HUES6 (cell line): ENCODE data around the gene LHPP.

Experiments
- H3K27ac ChIP-seq: 2 replicates; pipeline ENCODE4 v1.7.0; 2013; ENCODE audit warnings: low read depth, mild to moderate bottlenecking, low read length, inconsistent platforms
- H3K27me3 ChIP-seq: 2 replicates; pipeline ENCODE4 v1.6.1; 2013; ENCODE audit warnings: low read length; ENCODE audit not compliant: control insufficient read depth, insufficient read depth
- H3K36me3 ChIP-seq: 2 replicates; pipeline ENCODE4 v1.6.1; 2013; ENCODE audit warnings: low read length; ENCODE audit not compliant: control insufficient read depth, insufficient read depth
- H3K4me1 ChIP-seq: 2 replicates; pipeline ENCODE4 v1.6.1; 2013; ENCODE audit warnings: low read length; ENCODE audit not compliant: control insufficient read depth, insufficient read depth
- H3K4me3 ChIP-seq: 2 replicates; pipeline ENCODE4 v1.5.1; 2013; ENCODE audit warnings: low read depth, low read length
- H3K9ac ChIP-seq: one replicate; pipeline ENCODE4 v1.6.1; 2013; ENCODE audit warnings: mild to moderate bottlenecking, low read length
- H3K9me3 ChIP-seq: 2 replicates; pipeline ENCODE4 v1.6.1; 2013; ENCODE audit warnings: low read depth, low read length; ENCODE audit not compliant: control insufficient read depth, insufficient read depth

The LHPP gene

DNA sequence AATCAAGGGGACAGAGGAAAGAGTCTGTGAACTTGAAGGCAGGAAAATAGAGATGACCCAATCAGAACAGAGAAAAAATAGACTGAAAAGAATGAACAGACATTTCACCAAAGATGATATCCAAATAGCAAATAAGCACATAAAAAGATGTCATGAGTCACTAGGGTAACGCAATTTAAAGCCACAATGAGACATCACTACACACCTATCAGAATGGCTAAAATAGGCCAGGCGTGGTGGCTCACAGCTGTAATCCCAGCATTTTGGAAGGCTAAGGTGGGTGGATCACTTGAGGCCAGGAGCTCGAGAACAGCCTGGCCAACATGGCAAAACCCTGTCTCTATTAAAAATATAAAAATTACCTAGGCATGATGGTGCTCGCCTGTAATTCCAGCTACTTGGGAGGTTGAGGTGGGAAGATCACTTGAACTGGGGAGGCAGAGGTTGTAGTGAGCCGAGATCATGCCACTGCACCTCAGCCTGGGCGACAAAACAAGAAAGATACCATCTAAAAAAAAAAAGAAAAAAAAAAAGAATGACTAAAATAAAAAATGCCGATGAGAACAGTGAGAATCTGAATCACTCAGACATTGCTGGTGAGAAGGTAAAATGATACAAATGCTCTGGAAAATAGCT lies 100.9 kb downstream of the LHPP start:
- H3K4me3 ChIP-seq: no peak overlapping the region
- H3K36me3 ChIP-seq: no peaks in the 10 kb centered on the region
- peaks cover 11% of the 10 kb centered on the region for H3K4me1 ChIP-seq
- no peaks in the 10 kb centered on the region for H3K9me3 ChIP-seq
- H3K27ac ChIP-seq: no peak overlapping the region
- no peak overlapping the region for H3K9ac ChIP-seq
- no peaks in the 10 kb centered on the region for H3K27me3 ChIP-seq

DNA sequence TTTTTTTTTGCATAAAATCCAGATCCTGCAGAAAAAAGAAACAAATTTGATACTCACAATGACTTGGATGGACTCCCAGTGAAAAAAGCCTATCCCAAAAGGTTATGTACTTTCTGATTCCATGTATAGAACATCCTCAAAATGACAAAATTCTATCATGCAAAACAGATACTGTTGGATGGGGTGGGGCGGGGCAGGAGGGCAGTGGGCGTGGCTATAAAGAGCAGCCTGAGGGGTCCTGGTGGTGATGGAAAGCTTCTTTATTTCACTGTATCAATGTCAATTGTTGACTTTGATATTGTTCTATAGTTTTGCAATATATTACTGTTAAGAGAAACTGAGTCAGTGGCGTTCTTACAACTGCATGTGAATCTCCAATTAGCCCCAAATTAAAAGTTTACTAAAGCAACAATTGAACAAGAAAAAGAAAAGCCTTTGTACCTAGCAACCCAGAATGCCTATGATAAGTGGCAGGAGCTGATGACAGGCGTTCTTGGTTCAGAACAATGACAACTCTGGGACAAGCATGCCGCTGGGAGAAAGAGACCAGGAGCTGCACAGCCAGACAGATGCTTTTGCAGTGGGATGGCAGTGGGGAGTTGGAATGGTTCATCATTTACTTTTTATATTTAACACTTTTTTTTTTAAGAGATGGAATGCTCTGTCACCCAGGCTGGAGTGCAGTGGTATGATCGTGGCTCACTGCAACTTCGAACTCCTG lies 101.9 kb downstream of the LHPP start:
- Histone ChIP-seq H3K36me3 (no peaks in the 10 kb centered on the region), H3K9ac (no peak overlapping the region), H3K27me3 (no peaks in the 10 kb centered on the region), H3K4me1 (peaks cover 11% of the 10 kb centered on the region), H3K9me3 (no peaks in the 10 kb centered on the region), H3K27ac (no peak overlapping the region), H3K4me3 (no peak overlapping the region)

DNA sequence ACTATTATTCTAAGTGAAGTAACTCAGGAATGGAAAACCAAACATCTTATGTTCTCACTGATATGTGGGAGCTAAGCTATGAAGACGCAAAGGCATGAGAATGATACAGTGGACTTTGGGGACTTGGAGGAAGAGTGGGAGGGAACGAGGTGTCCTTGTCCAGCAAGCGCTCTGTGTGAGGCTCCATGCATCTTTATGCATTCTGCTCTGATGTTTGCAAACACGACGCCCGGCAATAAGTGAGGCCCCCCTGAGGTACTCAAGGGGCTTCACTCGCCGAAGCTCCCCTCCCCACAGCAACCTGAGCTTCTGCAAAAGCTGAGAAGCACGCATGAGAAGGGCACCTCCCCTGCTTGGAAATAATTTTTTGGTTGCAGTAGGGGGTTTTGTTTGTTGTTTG lies 103.3 kb downstream of the LHPP start:
- no peaks in the 10 kb centered on the region for H3K36me3 ChIP-seq
- H3K4me1 ChIP-seq: peaks cover 11% of the 10 kb centered on the region
- no peaks in the 10 kb centered on the region for H3K27me3 ChIP-seq
- H3K4me3 ChIP-seq: no peak overlapping the region
- H3K27ac ChIP-seq: no peak overlapping the region
- H3K9ac ChIP-seq: no peak overlapping the region
- no peaks in the 10 kb centered on the region for H3K9me3 ChIP-seq

DNA sequence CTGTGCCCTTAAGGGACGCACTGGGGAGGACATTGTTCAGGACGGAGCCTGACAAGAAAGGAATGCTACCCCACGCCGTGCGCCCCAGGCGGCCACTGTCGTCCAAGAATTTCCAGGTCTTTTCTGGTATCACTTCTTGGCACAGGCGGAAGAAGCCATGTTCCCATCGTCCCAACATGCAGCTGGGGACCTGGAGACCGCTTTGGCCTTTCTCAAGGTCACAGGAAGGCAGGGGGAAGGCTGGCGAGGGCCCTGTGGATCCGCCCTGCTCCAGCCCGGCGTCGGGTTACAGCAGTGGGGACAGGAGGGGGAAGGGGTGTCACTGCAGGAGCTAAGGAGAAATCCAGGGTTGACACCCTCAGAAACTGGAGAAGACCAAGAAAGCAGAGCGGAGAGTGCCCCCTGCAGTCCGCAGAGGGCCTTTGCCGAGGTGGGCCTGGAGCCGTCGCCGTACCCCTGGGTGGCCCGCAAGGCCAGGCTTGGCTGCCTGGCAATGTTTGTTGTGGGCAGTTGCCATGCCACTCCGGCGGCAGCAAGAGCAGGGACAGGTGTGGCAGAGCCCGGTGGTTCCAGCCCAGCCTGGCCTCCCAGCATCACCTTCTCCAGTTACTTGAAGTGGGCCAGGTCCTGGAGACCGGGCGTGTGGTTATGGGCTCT lies 104.1 kb downstream of the LHPP start:
- no peak overlapping the region for H3K4me3 ChIP-seq
- H3K27ac ChIP-seq: no peak overlapping the region
- H3K4me1 ChIP-seq: peaks cover 11% of the 10 kb centered on the region
- H3K9me3 ChIP-seq: peaks cover 3% of the 10 kb centered on the region
- H3K9ac ChIP-seq: no peak overlapping the region
- no peaks in the 10 kb centered on the region for H3K36me3 ChIP-seq
- no peaks in the 10 kb centered on the region for H3K27me3 ChIP-seq

DNA sequence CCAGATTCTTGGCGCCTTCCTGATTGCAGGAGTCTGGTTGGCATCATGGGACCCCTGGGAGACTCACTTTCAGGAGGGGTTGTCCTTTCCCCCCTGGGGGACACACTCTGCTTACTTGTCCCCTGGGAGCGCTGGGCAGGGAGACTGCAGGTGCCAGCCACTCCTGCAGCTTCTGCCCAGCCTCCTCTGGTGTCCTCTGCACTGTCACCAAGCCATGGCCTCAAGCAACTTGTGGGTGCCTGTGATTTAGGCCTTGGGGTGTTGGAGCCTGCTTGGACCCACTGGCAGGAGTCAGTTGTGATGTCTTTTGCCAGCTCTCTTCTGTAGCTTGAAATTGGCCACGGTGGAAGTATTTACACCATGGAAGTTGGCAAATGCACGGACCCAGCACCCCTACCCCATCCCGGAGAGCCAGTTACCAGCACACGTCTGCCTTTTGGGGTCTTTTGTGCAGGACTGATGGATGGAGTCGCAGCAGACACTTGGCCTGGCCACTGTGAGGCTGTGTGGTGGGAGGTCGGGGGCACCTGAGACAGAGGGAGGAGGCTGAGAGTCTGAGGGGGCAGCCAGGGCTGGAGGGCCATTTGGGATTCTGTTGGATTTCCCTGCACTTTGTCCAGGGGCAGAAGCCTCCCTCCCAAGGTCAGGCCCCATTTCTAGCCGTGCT lies 104.7 kb downstream of the LHPP start:
- Histone ChIP-seq H3K4me1 (peaks cover 11% of the 10 kb centered on the region), H3K36me3 (no peaks in the 10 kb centered on the region), H3K9me3 (peaks cover 6% of the 10 kb centered on the region), H3K27ac (no peak overlapping the region), H3K4me3 (no peak overlapping the region), H3K9ac (no peak overlapping the region), H3K27me3 (no peaks in the 10 kb centered on the region)

DNA sequence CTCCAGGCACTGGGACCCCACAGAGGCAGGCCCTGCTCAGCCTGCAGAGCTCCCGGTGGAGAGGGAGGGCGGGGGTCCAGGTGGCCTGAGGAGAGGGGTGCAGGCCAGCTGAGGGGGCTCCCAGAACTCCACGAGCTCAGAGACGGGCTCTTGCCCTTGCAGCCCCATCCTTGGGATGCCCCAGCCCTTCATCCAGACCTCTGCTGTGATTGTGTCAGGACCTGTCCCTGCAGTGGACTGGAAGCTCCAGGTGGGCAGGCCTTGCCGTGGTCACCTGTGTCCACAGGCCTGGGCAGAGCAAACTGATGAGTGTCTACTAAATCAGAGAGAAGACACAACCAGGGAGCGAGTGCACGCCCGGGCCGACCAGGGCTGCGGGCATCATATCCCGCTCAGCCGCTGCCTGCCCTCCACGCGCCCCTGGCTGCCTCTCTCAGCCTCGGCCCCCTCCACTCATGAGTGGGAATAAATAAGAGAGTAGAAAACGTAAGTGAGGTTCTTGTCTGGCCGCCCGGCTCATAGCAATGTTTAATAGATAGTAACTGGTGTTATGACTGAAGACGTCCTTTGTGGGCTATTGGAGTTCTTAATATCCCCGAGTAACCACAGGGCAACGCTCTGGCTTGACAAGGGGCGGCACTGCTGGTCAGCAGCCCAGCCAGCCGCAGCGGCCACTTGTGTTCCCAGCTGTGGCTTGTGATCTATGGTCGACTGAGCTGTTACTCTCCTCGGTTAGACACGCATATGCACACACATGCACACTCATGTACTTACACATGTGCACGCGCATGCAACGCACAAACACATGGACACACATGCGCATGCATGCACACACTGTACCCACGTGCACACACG lies 105.6 kb downstream of the LHPP start:
- Histone ChIP-seq H3K27ac (no peak overlapping the region), H3K4me1 (peaks cover 11% of the 10 kb centered on the region)

DNA sequence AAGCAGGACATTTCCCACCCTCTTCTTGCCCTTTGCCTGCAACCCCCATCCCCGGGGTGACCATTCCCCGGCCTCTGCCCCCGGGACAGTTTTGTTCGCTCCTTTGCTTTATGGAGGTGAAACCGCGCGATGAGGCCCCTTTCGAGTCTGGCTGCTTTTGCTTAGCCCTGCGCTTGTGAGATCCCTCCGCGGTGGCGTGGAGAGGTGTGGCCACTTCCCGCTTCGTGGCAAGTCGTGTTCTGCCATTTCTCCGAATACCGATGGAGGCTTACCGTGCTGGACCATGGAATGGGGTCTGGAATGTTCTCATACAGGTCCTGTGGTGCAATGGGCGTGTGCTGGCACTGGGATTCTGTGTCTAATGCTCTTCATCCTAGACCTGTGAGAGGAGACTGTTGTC lies 106.7 kb downstream of the LHPP start:
- Histone ChIP-seq H3K4me3 (no peak overlapping the region), H3K27me3 (no peaks in the 10 kb centered on the region), H3K4me1 (peaks cover 11% of the 10 kb centered on the region), H3K36me3 (no peaks in the 10 kb centered on the region), H3K27ac (no peak overlapping the region), H3K9ac (no peak overlapping the region), H3K9me3 (peaks cover 6% of the 10 kb centered on the region)

More for the DNA sequence above, 105.6 kb downstream of the LHPP start:
- Histone ChIP-seq H3K27me3 (no peaks in the 10 kb centered on the region), H3K36me3 (no peaks in the 10 kb centered on the region), H3K9me3 (peaks cover 6% of the 10 kb centered on the region), H3K4me3 (no peak overlapping the region), H3K9ac (no peak overlapping the region)

DNA sequence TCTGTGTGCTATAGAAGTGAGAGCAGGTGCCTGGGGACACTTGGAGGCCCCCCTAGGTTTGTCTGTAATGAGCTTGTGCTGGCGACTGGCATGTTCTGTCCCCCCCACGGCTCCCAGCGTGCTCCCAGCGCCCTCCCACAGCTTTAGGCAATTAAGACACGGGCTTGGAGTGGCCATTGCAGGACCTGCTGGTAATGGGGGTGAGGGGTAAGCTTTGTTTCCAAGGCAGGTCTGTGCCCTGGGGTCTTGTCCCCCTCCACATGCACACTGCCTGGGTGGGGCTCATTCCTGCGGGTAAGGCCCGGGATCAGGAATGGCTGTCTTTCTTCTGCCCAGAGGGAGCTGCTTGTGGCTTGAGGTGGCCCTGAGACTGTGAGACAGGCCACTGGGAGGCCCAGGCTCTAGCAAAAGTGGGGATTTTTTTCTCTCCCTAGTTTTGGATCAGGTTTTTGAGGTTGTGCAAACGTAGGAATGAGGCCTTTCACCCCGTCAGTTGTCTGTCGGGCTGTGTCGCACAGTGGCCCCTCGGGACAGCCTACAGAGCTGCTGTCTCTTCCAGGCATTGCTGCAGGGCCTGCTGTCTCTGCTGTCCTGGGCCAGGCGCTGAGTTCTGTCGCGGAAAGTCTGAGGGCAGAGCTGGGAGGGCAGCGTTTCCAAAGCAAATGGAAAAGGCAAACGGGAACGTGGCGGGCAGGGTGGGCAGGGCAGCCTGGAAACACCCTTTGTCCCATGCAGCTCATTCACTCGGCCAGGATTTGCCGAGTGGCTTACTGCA lies 107.4 kb downstream of the LHPP start:
- Histone ChIP-seq H3K9me3 (peaks cover 6% of the 10 kb centered on the region), H3K27ac (no peak overlapping the region), H3K36me3 (no peaks in the 10 kb centered on the region), H3K4me3 (no peak overlapping the region), H3K4me1 (peaks cover 11% of the 10 kb centered on the region), H3K27me3 (no peaks in the 10 kb centered on the region), H3K9ac (no peak overlapping the region)

DNA sequence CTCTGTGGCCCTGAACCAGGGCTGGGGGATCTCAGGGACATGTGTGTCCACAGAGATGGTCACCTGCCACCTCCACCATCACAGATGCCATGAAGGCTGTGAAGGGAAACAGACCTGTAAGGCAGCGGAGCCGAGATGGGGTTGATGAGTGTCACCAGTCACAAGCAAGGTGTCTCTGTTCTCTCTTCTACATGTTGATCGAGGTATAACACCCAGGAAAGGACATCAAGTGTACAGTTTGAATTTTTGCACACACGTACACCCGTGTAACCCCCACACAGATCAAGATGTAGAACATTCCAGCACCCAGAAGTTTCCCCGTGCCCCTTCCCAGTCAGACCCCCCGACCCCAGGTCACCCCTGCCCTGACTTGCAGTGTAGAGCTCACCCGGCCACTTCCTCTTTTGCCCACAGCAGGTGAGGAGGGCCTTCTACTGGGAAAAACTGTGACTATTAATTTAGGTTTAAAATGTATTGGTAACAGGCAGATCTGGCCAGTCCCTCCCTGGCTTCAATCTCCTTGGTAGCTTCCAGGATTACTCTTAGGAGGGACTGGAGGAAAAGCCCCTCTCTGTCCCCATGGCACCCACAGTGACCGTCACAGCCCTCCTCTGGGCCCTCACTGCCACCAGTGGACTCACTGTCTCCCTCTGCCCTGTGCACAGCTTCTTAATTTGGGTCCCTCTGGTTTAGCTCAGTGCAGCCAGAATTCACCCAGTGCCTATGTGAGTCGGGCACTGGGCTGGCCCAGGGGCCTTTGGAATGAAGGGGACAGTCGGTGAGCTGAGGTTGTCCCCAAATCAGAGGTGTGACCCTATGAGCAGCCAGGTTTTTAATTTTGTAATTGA lies 108.2 kb downstream of the LHPP start:
- H3K36me3 ChIP-seq: no peaks in the 10 kb centered on the region
- H3K9ac ChIP-seq: no peak overlapping the region
- peaks cover 9% of the 10 kb centered on the region for H3K4me1 ChIP-seq
- H3K4me3 ChIP-seq: no peak overlapping the region
- H3K27me3 ChIP-seq: no peaks in the 10 kb centered on the region
- H3K9me3 ChIP-seq: peaks cover 6% of the 10 kb centered on the region
- H3K27ac ChIP-seq: no peak overlapping the region
